MM.1S (cell line): ENCODE data around the gene TEAD4.

Experiments
- DNase-seq: peaks from one replicate; pipeline ENCODE4 v3.0.0-alpha.2; 2015
- H2AFZ ChIP-seq: fragments of 300-600 bp; sonication (generic); 2 replicates; pipeline ENCODE4 v1.6.0; 2016; ENCODE audit warnings: antibody characterized with exemption, low read length
- H3F3A ChIP-seq: fragments of 300-600 bp; sonication (generic); 2 replicates; pipeline ENCODE4 v1.6.1; 2016; ENCODE audit warnings: mild to moderate bottlenecking, antibody characterized with exemption, low read length, moderate library complexity, mixed read lengths; ENCODE audit not compliant: insufficient read depth
- H3K27ac ChIP-seq: fragments of 300-600 bp; sonication (generic); 2 replicates; pipeline ENCODE4 v1.5.1; 2016; ENCODE audit warnings: mild to moderate bottlenecking, low read length
- H3K27me3 ChIP-seq: fragments of 300-600 bp; sonication (generic); replicated peaks from 2 replicates; pipeline ENCODE4 v1.6.0; 2016; ENCODE audit warnings: low read length; ENCODE audit not compliant: insufficient read depth
- H3K36me3 ChIP-seq: fragments of 300-600 bp; sonication (generic); replicated peaks from 2 replicates; pipeline ENCODE4 v1.6.1; 2016; ENCODE audit warnings: mild to moderate bottlenecking, low read length, mixed read lengths; ENCODE audit not compliant: insufficient read depth
- H3K4me1 ChIP-seq: fragments of 300-600 bp; sonication (generic); 2 replicates; pipeline ENCODE4 v1.6.1; 2016; ENCODE audit warnings: low read length, mixed read lengths
- H3K4me2 ChIP-seq: fragments of 300-600 bp; sonication (generic); 2 replicates; pipeline ENCODE4 v1.6.0; 2016; ENCODE audit warnings: low read depth, low read length
- H3K4me3 ChIP-seq: fragments of 300-600 bp; sonication (generic); 2 replicates; pipeline ENCODE4 v1.5.1; 2016; ENCODE audit warnings: low read length, mixed read lengths
- H3K79me2 ChIP-seq: fragments of 300-600 bp; sonication (generic); 2 replicates; pipeline ENCODE4 v1.6.1; 2016; ENCODE audit warnings: mixed run types, low read length, mixed read lengths
- H3K9ac ChIP-seq: fragments of 300-600 bp; sonication (generic); 2 replicates; pipeline ENCODE4 v1.6.1; 2016; ENCODE audit warnings: low read length, mixed read lengths
- H3K9me2 ChIP-seq: fragments of 300-600 bp; sonication (generic); replicated peaks from 2 replicates; pipeline ENCODE4 v1.6.1; 2016; ENCODE audit warnings: mild to moderate bottlenecking, low read length, mixed read lengths; ENCODE audit not compliant: insufficient read depth
- H3K9me3 ChIP-seq: fragments of 300-600 bp; sonication (generic); replicated peaks from 2 replicates; pipeline ENCODE4 v1.6.1; 2016; ENCODE audit warnings: mild to moderate bottlenecking, low read length, mixed read lengths; ENCODE audit not compliant: insufficient read depth
- H4K20me1 ChIP-seq: fragments of 300-600 bp; sonication (generic); 2 replicates; pipeline ENCODE4 v1.6.1; 2016; ENCODE audit warnings: mild to moderate bottlenecking, low read length, moderate library complexity, mixed read lengths; ENCODE audit not compliant: insufficient read depth
- EZH2 ChIP-seq: fragments of 300-600 bp; sonication (generic); optimal IDR thresholded peaks from 2 replicates; pipeline ENCODE3; 2017; ENCODE audit warnings: low read depth, mild to moderate bottlenecking, antibody characterized with exemption, low read length, mixed read lengths
- EZH2phosphoT487 ChIP-seq: fragments of 300-600 bp; sonication (generic); IDR thresholded peaks from 2 replicates; pipeline ENCODE4 v1.6.1; 2018; ENCODE audit warnings: antibody characterized with exemption, low read length
- TF ChIP-seq, protein P1 (sequence below): fragments of 300-600 bp; sonication (generic); IDR thresholded peaks from 2 replicates; pipeline ENCODE4 v1.5.1; 2016; ENCODE audit warnings: antibody characterized with exemption, low read length, mixed read lengths

TEAD4 gene

DNA sequence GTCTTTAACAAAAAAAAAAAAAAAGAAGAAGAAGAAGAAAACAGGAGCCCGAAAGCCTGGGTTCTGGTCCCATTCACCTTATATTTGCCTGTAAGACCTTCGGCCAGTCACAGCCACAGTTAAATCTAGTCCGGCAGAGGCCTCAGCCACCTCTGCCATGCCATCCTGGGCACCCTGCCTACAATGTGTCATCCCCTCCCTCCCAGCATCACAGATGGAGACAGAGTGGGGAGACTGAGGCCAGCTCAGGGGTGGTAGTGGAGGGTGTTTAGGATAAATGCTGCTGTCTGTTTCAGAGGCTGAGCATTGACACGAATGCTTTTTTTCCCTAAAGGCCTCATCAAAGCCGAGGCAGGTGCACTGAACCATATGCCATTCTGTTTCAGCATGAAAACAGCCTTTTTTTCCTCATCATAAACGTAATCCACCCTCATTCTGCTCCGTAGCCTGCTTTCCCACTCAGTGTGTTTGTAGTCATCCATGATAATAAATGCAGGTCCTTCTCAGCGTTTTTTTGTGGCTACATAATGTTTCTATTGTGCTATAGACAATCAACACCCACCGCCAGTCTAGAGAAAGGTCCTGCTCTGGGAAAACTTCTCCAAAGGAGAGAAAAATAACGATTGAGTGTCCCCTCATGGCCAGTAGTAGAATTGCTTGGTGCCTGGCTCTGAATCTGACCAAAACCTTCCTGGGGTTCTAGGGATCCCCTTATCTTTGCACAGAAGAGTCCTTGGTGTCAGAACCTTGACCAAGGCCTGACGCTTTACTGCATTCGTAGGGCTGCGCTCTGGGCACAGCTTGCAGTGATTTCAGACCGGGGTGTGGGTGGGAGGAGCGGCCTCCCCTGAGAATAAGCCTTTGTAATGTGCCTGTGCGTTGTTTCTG is 76.9 kb downstream of the TEAD4 start:
- no peaks in the 10 kb centered on the region for H3K36me3 ChIP-seq
- DNase-seq = no peak
- TF ChIP-seq, protein P1, sequence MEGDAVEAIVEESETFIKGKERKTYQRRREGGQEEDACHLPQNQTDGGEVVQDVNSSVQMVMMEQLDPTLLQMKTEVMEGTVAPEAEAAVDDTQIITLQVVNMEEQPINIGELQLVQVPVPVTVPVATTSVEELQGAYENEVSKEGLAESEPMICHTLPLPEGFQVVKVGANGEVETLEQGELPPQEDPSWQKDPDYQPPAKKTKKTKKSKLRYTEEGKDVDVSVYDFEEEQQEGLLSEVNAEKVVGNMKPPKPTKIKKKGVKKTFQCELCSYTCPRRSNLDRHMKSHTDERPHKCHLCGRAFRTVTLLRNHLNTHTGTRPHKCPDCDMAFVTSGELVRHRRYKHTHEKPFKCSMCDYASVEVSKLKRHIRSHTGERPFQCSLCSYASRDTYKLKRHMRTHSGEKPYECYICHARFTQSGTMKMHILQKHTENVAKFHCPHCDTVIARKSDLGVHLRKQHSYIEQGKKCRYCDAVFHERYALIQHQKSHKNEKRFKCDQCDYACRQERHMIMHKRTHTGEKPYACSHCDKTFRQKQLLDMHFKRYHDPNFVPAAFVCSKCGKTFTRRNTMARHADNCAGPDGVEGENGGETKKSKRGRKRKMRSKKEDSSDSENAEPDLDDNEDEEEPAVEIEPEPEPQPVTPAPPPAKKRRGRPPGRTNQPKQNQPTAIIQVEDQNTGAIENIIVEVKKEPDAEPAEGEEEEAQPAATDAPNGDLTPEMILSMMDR = no peak
- no peak for TF ChIP-seq EZH2phosphoT487
- TF ChIP-seq EZH2 = no peak

DNA sequence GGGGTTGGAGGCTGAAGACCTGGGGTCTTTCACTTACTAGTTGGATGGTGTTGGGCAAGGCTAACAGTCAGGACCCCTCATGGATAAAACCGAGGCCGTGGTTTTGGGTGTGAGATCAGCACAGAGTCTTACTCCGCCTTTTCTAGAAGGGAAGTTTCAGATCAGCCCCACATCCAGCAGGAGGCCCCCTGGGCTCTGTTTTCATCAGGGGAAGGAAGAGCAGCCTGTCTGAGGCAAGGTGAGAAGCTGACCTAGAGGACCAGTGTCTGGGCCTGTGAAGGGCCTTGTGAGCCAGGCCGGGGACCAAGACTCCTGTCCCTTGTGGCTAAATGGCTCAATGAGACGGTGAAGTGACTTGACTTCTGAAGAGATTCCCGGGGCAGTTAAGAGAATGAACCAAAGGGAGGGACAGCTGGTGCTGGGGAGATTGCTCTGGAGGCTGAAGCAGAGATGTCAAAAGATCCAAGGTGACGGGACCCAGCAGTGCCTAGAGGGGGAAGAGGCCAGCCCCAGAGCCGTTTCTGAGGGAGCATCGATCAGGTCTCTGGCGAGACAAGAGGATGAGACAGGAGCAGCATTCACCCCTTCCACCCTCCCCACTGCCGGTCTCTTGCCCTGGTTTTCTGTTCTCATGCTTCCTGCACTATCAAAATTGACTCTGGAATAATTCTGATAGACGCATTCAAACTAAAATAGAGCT is 77.9 kb downstream of the TEAD4 start:
- H3K9me3 ChIP-seq = no peaks in the 10 kb centered on the region
- H3K4me2 ChIP-seq = no peak overlapping the region
- H3K79me2 ChIP-seq = no peaks in the 10 kb centered on the region
- no peak for DNase-seq
- H3K9ac ChIP-seq = no peak overlapping the region
- no peak overlapping the region for H2AFZ ChIP-seq
- H3F3A ChIP-seq = no peaks in the 10 kb centered on the region
- H4K20me1 ChIP-seq = no peaks in the 10 kb centered on the region
- H3K4me3 ChIP-seq = no peak overlapping the region
- no peaks in the 10 kb centered on the region for H3K27me3 ChIP-seq
- TF ChIP-seq, protein P1 = no peak
- TF ChIP-seq EZH2phosphoT487 (no peak), EZH2 (no peak)
- H3K4me1 ChIP-seq = no peaks in the 10 kb centered on the region
- H3K27ac ChIP-seq = no peak overlapping the region
- H3K36me3 ChIP-seq = no peaks in the 10 kb centered on the region
- H3K9me2 ChIP-seq = no peaks in the 10 kb centered on the region

More for the DNA sequence above, 76.9 kb downstream of the TEAD4 start:
- H3K4me1 ChIP-seq = no peaks in the 10 kb centered on the region
- no peak overlapping the region for H3K4me3 ChIP-seq
- no peak overlapping the region for H3K4me2 ChIP-seq
- H2AFZ ChIP-seq = no peak overlapping the region
- H3K79me2 ChIP-seq = no peaks in the 10 kb centered on the region
- H3K9me3 ChIP-seq = no peaks in the 10 kb centered on the region
- no peaks in the 10 kb centered on the region for H3F3A ChIP-seq
- no peaks in the 10 kb centered on the region for H3K9me2 ChIP-seq
- H3K27me3 ChIP-seq = no peaks in the 10 kb centered on the region
- H3K27ac ChIP-seq = no peak overlapping the region
- H4K20me1 ChIP-seq = no peaks in the 10 kb centered on the region
- no peak overlapping the region for H3K9ac ChIP-seq

DNA sequence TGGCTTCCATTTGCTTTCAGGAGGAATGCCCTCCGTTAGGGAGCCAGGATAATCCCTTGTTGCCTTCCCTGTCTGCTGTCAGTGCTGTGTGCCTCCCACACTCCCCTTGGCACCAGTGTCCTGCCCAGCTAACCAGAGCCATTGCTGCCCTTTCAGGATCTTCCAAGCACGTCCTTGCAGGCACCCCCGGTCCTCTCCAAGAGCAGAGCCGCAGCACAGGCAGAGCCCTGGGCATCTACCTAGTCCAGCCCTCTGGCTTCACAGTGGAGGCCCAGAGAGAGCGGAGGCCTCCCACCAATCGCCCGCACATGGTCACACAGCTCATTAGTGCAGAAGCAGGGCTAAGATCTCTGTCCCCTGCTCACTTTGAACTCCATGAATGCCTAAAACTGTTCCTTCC is 79.0 kb downstream of the TEAD4 start:
- Histone ChIP-seq H3K27ac (no peak overlapping the region), H3K9me2 (no peaks in the 10 kb centered on the region), H3K9me3 (no peaks in the 10 kb centered on the region), H4K20me1 (no peaks in the 10 kb centered on the region), H2AFZ (no peak overlapping the region), H3K4me3 (no peak overlapping the region), H3F3A (no peaks in the 10 kb centered on the region), H3K36me3 (no peaks in the 10 kb centered on the region), H3K4me2 (no peak overlapping the region), H3K27me3 (no peaks in the 10 kb centered on the region), H3K79me2 (no peaks in the 10 kb centered on the region), H3K9ac (no peak overlapping the region), H3K4me1 (no peaks in the 10 kb centered on the region)
- no peak for TF ChIP-seq EZH2
- no peak for TF ChIP-seq EZH2phosphoT487
- TF ChIP-seq, protein P1 = no peak
- DNase-seq = no peak
